HG02763 (cell line): ENCODE results near the gene EIF1.
"Not testable (repeated sequence)": the region's sequence is repeated elsewhere in the genome, so short reads cannot be mapped to it uniquely, and the experiment has no call there.

Experiments
- ATAC-seq: cut with Tn5 transposase; IDR thresholded peaks from one replicate; pipeline ENCODE4 v1.9.1; 2021; ENCODE audit warnings: mild to moderate bottlenecking, moderate library complexity; ENCODE audit not compliant: unreplicated experiment

The EIF1 gene

DNA sequence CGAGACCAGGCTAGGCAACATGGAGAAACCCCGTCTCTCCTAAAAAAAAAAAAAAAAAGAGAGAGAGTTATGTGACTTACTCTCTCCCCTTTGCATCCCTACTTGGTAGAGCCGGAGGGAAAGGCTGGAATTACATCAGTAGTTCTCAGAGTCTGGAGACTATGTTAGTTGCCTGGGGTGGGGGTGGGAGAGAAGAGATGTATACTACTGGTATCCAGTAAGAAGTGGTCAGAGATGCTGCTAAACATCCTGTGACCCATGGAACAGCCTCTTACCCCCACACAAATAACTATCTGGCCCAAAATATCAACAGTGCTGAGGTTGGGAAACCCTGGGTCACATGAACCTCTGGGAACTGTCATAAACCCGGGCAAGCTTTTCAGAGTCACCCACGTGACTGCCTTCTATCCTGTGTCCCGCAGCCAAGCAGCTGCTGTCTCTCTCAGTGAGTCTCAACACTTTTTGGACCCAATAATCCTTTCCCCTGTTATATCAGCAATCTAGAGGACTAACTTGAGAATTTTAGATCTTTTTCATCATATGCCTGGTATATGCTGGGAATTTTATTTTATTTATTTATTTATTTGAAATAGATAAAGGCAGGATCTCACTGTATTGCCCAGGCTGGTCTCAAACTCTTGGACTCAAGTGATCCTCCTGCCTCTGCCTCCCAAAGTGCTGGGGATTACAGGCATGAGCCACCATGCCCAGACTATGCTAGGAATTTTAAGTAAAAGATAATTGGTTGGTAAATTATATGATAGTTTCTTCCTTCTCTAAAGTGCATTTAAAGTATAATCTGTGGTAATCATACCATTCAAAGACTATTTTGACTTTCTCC, 8.7 kb downstream of the EIF1 start:
- ATAC-seq, result no peak

DNA sequence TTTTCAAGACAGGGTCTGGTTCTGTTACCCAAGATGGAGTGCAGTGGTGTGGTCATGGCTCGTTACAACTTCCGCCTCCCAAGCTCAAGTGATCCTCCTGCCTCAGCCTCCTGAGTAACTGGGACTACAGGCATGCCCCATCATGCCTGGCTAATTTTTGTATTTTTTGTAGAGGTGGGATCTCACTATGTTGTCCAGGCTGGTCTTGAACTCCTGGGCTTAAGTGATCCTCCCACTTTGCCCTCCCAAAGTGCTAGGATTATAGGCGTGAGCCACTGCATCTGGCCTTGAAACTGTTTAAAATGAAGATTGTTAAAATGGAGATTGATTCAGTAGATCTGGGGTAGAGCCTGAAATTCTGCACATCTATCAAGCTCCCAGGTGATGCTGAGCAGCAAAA, 12.2 kb downstream of the EIF1 start:
- ATAC-seq, result not testable (repeated sequence)

DNA sequence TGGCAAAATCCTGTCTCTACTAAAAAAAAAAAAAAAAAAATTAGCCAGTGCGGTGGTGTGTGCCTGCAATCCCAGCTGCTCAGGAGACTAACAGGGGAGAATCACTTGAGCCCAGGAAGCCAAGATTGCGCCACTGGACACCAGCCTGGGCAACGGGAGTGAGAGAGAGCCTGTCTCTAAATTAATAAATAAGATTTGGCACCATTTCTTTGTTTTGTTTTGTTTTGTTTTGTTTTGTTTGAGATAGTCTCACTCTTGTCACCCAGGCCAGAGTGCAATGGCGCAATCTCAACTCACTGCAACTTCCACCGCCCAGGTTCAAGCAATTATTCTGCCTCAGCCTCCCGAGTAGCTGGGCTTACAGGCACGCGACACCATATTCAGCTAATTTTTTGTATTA, 14.0 kb downstream of the EIF1 start:
- ATAC-seq, result no peak

DNA sequence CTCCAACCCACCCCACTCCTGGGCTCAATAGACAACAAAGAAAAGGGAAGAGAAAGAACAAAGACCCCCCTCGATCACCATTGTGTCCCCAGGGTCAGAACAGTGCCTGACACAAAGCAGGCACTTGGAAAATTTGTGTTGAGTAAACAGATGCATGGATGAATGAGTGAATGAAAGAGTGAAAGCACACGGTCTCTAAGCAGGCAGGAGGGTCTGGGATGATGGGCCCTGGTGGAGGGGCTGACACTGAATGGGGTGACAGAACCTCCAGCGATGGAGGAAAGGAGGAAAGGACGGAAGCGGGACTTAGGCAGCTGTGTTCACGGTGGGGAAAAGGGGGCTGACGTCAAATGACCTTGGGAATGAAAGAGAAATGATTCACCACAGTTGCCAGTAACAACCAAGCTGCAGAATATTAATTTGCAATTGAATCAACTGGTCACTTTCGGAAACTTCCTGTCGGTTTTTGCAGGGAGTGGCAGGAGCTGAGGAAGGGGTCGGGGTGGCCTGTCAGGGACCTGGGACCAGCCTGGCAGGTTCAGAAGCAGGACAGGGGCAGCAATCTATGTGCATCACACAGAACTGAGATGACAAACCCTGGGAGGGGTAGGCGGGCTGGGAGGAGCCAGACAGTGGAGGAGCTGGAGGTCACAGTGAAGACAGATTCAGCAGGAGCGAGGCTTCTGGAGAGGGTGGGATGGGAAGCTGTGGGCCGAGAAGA, 16.7 kb downstream of the EIF1 start:
- ATAC-seq, result no peak

DNA sequence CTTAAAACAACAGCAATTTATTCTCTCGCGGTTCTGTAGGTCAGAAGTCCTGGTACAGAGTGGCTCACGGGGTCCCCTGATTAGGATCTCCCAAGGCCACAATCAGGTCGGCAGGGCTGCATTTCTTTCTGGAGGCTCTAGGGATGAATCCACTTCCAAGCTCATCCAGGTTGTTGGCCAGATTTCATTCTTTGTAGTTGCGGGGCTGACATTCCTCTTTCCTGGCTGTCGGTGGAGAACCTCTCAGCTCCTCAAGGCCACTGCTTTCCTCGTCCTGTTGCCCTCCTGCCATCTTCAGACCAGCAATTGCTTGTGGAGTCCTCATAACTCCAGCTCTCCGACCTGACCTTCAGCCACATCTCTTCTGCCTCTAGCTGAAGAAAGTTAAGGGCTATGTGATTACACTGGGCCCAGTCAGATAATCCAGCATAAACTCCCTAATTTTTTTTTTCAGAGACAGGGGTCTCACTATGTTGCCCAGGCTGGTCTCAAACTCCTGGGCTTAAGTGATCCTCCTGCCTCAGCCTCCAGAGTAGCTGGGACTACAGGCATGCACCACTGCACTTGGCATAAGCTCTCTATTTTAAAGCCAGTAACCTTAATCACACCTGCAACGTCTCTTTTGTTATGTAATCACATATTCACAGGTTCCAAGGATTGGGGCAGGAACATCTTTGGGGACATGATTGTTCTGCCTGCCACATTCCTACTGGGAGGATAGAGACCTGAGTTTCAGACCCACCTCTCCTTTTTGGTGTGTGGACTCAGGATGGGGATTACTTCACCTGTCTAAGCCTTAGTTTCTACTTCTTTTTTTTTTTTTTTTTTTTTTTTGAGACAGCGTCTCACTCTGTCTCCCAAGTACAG, 19.4 kb downstream of the EIF1 start:
- no peak for ATAC-seq

GRCh38 chr17:41710472-41711090, 21.9 kb downstream of the EIF1 start:
- ATAC-seq, result no peak

DNA sequence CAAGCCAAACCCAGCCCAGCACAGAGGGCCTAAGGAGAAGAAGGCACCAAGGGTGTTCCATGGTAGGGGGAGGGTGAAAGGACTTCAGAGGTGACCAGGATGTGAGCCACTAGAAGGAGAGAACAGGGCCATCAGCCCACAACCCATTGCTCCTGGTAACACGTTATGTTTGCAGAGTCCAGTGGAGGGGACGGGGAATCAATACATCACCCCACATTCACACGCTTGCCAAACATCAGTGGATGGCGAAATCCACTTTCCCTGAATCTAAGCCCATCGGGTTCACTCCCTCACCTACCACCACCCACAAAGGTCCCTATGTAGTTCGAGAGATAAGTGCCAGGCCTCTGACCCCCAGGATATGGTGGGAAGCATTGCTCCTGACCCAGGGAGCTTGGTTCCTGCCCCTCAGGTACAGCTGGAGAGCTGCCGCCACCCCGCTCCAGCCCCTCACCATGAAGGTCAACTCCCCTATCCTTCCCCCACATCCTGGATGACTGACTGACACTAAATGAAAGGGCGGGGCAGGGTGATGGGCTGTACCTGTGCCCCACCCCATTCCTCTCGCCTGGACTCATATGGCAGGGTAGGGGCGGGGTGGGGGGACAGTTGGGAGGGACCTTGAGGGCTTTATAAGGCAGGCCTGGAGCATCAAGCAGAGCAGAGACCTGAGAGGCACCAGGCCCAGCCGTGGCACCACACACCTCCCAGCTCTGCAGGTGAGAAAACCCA, 23.1 kb downstream of the EIF1 start, which contains the start of gene GAST:
Gene GAST, plus strand, starts transcription at position 663 of the 732 bp plus-strand sequence. CDS start 3,106 bp downstream, outside the sequence.
- ATAC-seq, result no peak

DNA sequence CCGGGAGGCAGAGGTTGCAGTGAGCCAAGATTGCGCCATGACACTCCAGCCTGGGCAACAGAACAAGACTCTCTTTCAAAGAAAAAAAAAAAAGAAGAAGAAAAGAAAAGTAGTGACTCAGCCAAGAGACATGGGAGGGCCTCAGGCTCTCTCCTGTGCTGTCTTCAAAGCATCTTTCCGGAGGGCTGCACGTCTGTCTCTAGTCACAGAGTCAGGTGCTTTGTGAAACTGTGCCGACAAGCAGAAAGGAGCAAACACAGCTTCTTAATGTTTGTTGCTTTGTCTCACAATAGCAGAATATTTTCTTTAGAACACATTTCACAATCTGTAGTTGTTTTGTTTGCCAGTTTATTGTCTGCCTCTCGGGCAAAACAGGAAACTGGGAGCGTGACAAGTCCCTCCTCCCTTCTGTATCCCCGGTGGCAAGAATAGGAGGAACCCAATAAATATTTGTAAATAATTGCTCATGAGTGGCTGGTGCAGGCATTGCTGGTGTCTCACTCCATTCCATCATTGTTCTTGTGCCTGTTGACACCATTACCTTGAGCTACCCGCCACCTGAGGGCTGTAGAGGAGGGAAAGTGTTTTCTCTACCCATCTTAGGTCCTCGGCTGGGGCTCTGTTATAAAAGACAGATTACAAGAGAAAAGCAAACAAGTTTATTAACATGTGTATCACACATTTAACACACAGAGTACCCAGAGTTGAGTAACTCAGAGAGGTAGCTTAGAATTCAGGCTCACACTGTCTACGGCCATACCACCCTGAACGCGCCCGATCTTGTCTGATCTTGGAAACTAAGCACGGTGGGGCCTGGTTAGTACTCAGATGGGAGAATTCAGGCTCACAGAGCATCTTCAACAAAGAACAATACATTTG, 29.0 kb downstream of the EIF1 start:
- ATAC-seq, result no peak

- ATAC-seq, result no peak
Observed at GRCh38 chr17:41718287-41718645, 29.6 kb downstream of the EIF1 start.

- no peak for ATAC-seq
Observed at GRCh38 chr17:41722231-41722630, 33.5 kb downstream of the EIF1 start.

DNA sequence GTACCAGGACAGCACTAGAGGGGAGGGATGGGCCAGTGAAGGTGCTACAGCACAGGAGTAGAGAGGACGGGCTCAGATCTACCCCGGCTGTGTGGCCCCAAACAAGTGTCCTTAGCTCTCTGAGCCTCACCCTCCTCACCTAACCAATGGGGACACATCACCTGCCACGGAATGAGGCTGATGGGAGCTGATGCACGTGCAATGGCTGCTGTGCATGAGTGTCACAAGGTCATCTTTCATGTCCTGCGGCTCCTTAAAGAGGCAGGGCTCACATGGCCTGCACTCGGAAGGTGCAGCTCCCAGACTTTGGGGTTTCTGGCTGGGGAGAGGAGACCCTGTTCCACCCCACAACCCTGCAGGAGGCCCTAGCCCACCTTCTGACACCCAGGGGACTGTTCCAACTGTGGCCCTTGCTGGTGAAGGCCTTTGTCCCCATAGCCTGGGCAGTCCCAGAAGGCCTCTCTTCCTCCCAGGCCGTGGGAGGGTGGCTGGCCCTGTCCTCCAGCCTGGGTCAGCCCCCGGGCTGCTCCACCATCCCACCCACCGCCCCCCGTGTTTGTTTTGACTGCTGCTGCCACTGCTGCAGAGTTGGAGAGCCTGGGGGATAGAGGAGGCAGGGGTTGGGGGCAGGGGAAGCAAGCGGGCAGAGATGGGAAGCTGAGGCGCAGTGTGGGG, 35.3 kb downstream of the EIF1 start:
- no peak for ATAC-seq

GRCh38 chr17:41724476-41725050, 35.9 kb downstream of the EIF1 start:
- ATAC-seq, result no peak

GRCh38 chr17:41725134-41725533, 36.4 kb downstream of the EIF1 start:
- ATAC-seq, result no peak

GRCh38 chr17:41728056-41728455, 39.4 kb downstream of the EIF1 start:
- ATAC-seq, result no peak

DNA sequence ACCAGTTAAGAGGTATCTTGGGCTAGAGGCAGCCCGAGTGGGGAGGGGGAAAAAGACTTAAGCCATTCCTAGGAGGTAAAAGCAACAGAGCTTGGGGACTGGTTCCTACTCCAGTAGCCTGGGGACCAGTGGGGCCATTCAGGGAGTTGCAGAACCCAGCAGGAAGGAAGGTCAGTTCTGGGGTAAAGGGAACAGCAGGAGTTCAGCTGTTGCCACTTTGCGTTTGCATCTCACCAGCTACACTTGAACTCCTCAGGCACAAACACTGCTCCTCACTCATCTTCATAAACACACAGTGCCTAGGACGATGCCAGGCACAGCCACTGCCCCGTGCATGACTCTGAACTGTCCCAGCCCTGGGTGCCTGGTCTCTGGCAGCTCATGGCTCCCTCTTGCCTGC, 41.8 kb downstream of the EIF1 start:
- ATAC-seq, result no peak

DNA sequence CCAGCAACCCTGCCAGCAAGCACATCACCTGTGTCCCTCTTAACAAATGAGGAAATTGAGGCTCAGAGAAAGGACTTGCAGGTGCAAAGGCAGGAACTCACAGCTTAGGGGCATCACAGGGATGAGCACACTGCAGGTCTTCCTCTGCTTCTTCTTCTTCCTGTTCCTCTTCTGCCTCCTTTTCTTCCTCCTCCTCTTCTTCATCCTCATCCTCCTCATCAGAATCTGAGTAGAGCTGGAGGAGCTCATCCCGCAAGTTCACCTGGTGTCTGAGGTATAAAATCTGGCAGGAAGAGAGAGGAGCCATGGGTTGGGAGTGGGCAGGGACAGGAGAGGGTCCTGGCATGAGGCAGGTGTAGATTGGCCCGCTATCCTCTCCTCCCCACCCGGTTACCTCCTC, 43.2 kb downstream of the EIF1 start:
- no peak for ATAC-seq

DNA sequence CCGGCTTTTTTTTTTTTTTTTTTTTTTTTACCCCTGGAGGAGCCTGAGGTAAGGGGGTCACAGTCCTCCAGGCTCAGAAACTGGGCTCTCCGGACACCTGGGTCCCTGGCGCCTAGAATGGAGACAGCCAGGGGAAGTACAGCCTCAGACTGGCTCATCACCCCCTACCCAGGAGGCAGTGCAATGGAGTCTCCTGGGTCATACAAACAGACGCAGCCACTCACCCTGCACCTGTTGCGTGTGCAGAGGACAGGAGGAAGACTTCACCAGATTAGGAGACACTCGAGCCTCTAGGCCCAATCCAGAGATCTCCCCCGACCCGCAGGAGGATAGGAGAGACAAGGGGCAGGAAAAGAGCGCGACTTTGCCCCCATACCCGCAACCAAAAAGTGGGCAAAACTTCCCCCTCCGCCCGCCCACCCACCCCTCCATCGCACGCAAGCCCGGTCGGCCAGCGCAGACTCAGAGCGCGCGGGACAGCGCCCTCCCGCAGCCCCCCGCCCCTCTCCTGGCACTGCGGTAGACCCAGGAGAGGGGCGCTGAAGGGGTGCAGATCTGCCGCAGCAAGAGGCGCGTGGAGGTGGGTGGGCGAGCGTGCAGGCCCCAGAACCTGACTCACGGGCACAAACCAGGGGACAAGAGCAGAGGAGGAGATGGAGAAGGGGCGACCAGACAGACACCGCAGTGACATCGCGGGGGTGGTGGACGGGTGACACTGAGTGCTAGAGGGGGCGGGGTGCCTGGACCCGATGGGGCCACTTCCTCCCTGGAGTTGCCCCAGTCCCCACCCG, 44.9 kb downstream of the EIF1 start:
- no peak for ATAC-seq
